Fibroblast of upper back skin (primary cell): Measurements from ENCODE around the gene PLSCR3.

Source experiments
- DNase-seq: peaks from one replicate; pipeline ENCODE4 v3.0.0-alpha.2; 2013

PLSCR3 gene

GRCh38 chr17:7405350-7406234 lies 11.3 kb upstream of the PLSCR3 start:
- DNase-seq, result no peak

GRCh38 chr17:7404737-7405349 lies 10.5 kb upstream of the PLSCR3 start:
- no peak for DNase-seq

DNA sequence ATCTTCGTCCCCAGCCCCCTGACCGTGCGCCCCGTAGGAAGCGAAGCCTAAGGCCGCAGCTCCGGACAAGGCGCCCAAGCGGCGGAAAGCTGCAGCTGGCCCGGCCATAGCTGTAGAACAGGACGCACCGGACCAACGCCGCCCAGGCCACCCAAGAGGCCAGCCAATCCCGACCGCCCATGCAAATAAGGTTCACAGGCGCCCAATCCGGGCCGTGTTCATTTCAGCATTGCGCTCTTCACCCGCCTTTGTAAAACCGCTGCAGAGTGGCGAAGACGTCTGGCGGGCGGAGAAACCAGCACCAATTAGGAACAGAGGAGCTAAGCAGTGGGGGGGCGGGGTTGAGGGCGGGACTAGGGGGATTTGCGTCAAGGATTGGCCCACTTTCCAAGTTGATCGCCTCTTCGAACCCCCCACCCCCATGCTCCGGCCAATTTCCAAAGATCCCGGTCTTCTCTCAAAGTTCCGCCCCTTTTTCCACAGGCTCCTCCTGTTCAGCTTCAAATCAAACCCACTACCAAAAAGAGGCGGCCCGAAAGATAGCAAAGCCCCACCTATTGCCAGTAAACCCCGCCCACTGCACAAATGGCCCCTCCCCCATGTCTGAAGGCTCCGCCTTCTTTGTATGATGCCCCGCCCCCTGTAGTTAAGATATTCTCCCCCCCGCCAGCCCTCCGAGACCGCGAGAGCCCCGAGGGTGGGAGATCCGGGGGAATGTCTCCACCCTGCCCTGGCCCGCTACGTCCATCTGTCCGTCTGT lies 9.8 kb upstream of the PLSCR3 start, which contains the start of gene TMEM256:
Gene TMEM256, minus strand, starts transcription at position 121 of the 760 bp plus-strand sequence. Its CDS starts 13 bp downstream, at position 108.
- peak; percentile 100 for DNase-seq

- DNase-seq, result no peak
Measured at GRCh38 chr17:7403727-7403976, 9.3 kb upstream of the PLSCR3 start.

GRCh38 chr17:7403043-7403726 lies 8.9 kb upstream of the PLSCR3 start:
- DNase-seq, result no peak

GRCh38 chr17:7398612-7399011 lies 4.3 kb upstream of the PLSCR3 start:
- no peak for DNase-seq

DNA sequence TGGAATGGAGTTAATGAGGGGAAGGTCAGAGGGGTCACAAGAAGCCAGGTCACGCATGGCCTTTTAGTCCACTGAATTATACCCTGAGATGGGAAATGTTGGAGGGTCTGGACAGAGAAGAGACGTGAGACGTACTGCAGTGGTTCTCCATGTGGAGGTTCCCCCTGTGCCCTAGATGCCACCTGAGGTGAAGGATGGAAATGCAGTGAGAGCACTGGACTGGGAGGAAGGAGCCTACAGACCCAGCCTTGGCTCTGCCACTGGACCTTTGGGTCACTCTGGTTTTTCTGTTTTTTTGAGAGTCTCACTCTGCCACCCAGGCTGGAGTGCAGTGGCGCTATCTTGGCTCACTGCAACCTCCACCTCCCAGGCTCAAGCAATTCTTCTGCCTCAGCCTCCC lies 1.8 kb upstream of the PLSCR3 start:
- DNase-seq, result no peak

DNA sequence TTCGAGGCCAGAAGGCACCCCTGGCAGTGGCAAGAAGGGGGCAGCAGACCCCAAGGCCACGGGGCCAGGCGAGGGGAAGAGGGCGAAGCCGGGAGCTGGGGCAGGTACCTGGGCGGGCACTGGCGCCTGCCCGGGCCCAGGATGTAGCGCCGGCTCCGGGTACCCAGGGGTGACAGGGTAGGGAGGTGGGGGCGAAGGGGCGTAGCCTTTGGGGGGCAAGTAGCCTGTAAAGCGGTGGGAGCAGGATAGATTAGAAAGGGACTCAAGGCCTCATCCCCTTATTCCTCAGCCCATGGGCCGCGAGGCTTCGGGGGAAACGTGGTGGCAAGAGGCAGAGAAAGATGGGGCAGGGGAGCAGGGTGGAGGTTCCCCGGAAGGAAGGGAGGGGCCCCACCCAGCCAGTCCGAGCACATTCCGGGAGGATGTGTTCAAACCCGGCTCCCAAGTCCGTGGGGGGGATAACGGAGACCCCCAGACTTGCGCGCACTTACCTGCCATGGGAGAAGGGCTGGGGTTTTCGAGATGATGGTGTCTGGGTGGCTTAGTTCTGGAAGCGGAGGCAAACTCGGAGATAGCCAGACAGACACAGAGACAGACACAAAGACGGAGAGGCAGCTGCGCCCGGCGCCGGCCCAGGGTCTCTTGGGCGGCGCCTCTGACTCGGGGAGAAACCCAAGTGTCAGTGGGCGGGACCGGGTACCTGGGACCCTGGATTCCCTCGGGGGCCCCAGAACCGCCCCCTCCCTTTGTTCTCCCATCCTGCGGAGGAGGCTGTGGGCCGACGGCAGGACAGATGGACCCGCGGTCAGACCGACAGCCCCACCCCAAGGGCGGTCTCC lies 493 bp downstream of the PLSCR3 start:
- DNase-seq, result no peak

- DNase-seq, result no peak
Measured at GRCh38 chr17:7392696-7393612, 1.4 kb downstream of the PLSCR3 start.

GRCh38 chr17:7391307-7391706 lies 3.0 kb downstream of the PLSCR3 start:
- DNase-seq, result no peak

- DNase-seq, result no peak
Measured at GRCh38 chr17:7389924-7390910, 4.1 kb downstream of the PLSCR3 start.

GRCh38 chr17:7388856-7389255 lies 5.5 kb downstream of the PLSCR3 start:
- no peak for DNase-seq

DNA sequence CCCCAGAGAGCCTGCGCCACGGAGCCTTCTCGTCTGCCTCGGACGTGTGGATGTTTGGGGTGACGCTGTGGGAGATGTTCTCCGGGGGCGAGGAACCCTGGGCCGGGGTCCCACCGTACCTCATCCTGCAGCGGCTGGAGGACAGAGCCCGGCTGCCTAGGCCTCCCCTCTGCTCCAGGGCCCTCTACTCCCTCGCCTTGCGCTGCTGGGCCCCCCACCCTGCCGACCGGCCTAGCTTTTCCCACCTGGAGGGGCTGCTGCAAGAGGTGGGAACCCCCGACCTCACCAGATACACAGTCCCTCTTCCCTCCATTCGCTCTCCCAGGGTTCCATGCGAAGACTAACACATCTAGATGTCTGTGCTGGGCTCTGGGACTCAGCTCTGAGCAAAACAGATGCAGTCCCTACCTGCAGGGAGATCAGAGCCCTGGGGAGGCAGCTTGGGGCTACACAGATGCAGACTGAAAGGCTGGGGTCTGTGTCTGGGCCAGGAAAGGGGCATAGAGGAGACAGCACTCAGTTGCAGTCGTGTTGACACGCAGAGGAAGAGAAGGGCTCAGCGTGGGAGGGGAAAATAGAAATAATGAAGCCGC lies 9.7 kb downstream of the PLSCR3 start:
- DNase-seq, result no peak

- DNase-seq, result peak; percentile 26
Measured at GRCh38 chr17:7383742-7384488, 10.4 kb downstream of the PLSCR3 start.

DNA sequence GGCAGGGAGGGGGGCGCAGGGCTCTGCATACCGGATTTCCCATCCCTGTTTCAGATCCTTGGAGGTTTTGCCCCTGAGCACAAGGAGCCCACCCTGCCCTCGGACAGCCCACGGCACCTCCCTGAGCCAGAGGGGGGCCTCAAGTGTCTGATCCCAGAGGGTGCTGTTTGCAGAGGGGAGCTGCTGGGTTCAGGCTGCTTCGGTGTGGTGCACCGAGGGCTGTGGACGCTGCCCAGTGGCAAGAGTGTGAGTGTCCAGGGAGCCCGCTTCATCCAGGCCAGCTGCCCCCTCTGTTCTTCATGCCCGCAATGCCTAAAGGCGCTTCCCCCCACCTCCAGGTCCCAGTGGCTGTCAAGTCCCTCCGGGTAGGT lies 11.0 kb downstream of the PLSCR3 start:
- no peak for DNase-seq

GRCh38 chr17:7382901-7383300 lies 11.4 kb downstream of the PLSCR3 start:
- no peak for DNase-seq

GRCh38 chr17:7380855-7381683 lies 13.3 kb downstream of the PLSCR3 start, which contains the start of gene TNK1:
Gene TNK1 (plus strand): TSS chr17:7381089. CDS start chr17:7382927, 1,838 bp downstream.
- no peak for DNase-seq

GRCh38 chr17:7380321-7380720 lies 14.0 kb downstream of the PLSCR3 start:
- DNase-seq, result peak; percentile 36
